Spleen (tissue), 11 donors: Measurements from ENCODE around the gene PLK5. TPM values are rescaled to one million over a fixed set of nuclear protein-coding genes. Genes with fewer than 3 reads are reported as not detected.
"Not testable (repeated sequence)": the region's sequence is repeated elsewhere in the genome, so short reads cannot be mapped to it uniquely, and the experiment has no call there.

ENCODE experiments used
- DNase-seq: peaks from one replicate; pipeline ENCODE4 v3.0.0-alpha.2; 2020
- H3K27ac ChIP-seq, 8 donors: fragments of 200-600 bp; sonication (generic) in 7 of 8; 1 replicate in 4 of 8; 2 replicates in 4 of 8; pipeline versions ENCODE4 v1.5.0 to v1.8.0; 2016 to 2021; ENCODE audit warnings: inconsistent platforms in 4 of 8, mild to moderate bottlenecking in 4 of 8, moderate library complexity in 1 of 8
- H3K27me3 ChIP-seq, 7 donors: fragments of 200-600 bp; sonication (generic) in 6 of 7; replicated peaks in 1 of 7; 1 replicate in 4 of 7; 2 replicates in 3 of 7; pipeline versions ENCODE4 v1.5.0 to v1.8.0; 2016 to 2021; ENCODE audit warnings: inconsistent platforms in 3 of 7, mild to moderate bottlenecking in 1 of 7
- H3K36me3 ChIP-seq, 6 donors: fragments of 200-600 bp; sonication (generic) in 5 of 6; 1 replicate in 4 of 6; 2 replicates in 2 of 6; pipeline versions ENCODE4 v1.5.0 to v1.8.0; 2016 to 2021; ENCODE audit warnings: inconsistent platforms in 2 of 6
- H3K4me1 ChIP-seq, 6 donors: fragments of 200-600 bp; sonication (generic) in 5 of 6; 1 replicate in 3 of 6; 2 replicates in 3 of 6; pipeline versions ENCODE4 v1.5.0 to v1.8.0; 2016 to 2021; ENCODE audit warnings: inconsistent platforms in 3 of 6
- H3K4me3 ChIP-seq, 8 donors: fragments of 200-600 bp; sonication (generic) in 7 of 8; 1 replicate in 4 of 8; 2 replicates in 4 of 8; pipeline versions ENCODE4 v1.5.0 to v1.8.0; 2016 to 2021; ENCODE audit warnings: inconsistent platforms in 4 of 8, mild to moderate bottlenecking in 4 of 8, moderate library complexity in 2 of 8
- H3K9me3 ChIP-seq, 8 donors: fragments of 200-600 bp; sonication (generic) in 7 of 8; 1 replicate in 4 of 8; 2 replicates in 4 of 8; pipeline versions ENCODE4 v1.5.0 to v1.8.0; 2016 to 2021; ENCODE audit warnings: inconsistent platforms in 4 of 8
- CTCF ChIP-seq, 11 experiments: fragments of 200-600 bp in 7 of 11; fragments of 450-650 bp in 4 of 11; sonication (generic) in 4 of 11; IDR thresholded peaks in 8 of 11; conservative IDR thresholded peaks in 3 of 11; 1 replicate in 7 of 11; 2 replicates in 4 of 11; pipeline versions ENCODE4 v1.4.0 to v1.8.0; 2016 to 2021; ENCODE audit warnings: antibody characterized with exemption in 11 of 11, inconsistent platforms in 4 of 11, mild to moderate bottlenecking in 1 of 11
- POLR2A ChIP-seq, 3 donors: fragments of 450-650 bp; IDR thresholded peaks; one replicate each; pipeline ENCODE4 v1.5.1; 2017; ENCODE audit warnings: antibody characterized with exemption in 3 of 3, mild to moderate bottlenecking in 1 of 3
- POLR2AphosphoS5 ChIP-seq, 3 donors: sonication (generic); formaldehyde crosslinking; IDR thresholded peaks; one replicate each; pipeline ENCODE4 v1.5.1; 2017; ENCODE audit warnings: antibody characterized with exemption in 3 of 3
- WGBS, 5 donors: extraction: QIAGEN DNeasy Blood & Tissue Kit in 3 of 5; methylation state at CpG; one replicate each; pipeline versions ENCODE4 v1.1.5 to v1.1.7; 2013 to 2018; 5-methylcytosine and 5-hydroxymethylcytosine counted together
- intact Hi-C: fragments of 100-400 bp; cut with DNase I; formaldehyde crosslinking; loops from one replicate; pipeline ENCODE4 v1.15.0; 2023; ENCODE audit warnings: low total_unique reads
- polyA plus RNA-seq, 3 donors: library from polyadenylated mRNA; stranded (reverse); fragments of 200-250 nt; gene quantifications; one replicate each; pipeline ENCODE4 v1.2.1, GENCODE V29; 2013
- total RNA-seq, 7 donors: library from RNA; depleted of rRNA in 3 of 7; stranded (reverse); fragments of >200 nt in 3 of 7; fragmentation: NEBNext Ultra II Directional in 4 of 7; extraction: Animal tissue kit (Norgen Biotek cat#: 25700) in 4 of 7; gene quantifications; one replicate each; pipeline versions ENCODE4 v1.1.0 to v1.2.1, GENCODE V29; 2016 to 2021
- donor health status: healthy with polysubstance abuse.
- donor health status: DM: no; HTN: no; CAD: no; lungs with moderate emphysema.
- donor health status: DM: no; HTN: no; CAD: no.
- donor health status: Bipolar disorder and iron deficiency.
- donor health status: healthy.
- donor health status: DM: no; HTN: no; CAD: no.
- donor health status: DM: yes; HTN: yes; CAD: no.

PLK5 gene
- total and polyA plus RNA-seq, 10 donors = 0.04 to 0.06 (median 0.06) TPM; not detected in 7

GRCh38 chr19:1495799-1496713, 27.8 kb upstream of the PLK5 start:
- 80 to 87% (median 84%) methylated on average over 34 to 40 of the region's 40 CpGs for WGBS, 5 donors
- Histone ChIP-seq H3K36me3 (no peaks in the 10 kb centered on the region), H3K4me1 (peaks cover 0 to 16% (median 7%) of the 10 kb centered on the region in 6 donors), H3K27ac (no peak overlapping the region), H3K27me3 (peaks cover 0 to 58% (median 16%) of the 10 kb centered on the region in 7 donors), H3K4me3 (no peak overlapping the region), H3K9me3 (no peaks in the 10 kb centered on the region)
- no peak for TF ChIP-seq CTCF (IDR thresholded peaks at IDR 0.05 in 8 of 11, conservative IDR thresholded peaks at IDR 0.05 in 3 of 11)
- TF ChIP-seq POLR2AphosphoS5 (IDR thresholded peaks at IDR 0.05) = no peak
- no peak for TF ChIP-seq POLR2A (IDR thresholded peaks at IDR 0.05)
- no peak for DNase-seq
- intact Hi-C loops = no loop called here

DNA sequence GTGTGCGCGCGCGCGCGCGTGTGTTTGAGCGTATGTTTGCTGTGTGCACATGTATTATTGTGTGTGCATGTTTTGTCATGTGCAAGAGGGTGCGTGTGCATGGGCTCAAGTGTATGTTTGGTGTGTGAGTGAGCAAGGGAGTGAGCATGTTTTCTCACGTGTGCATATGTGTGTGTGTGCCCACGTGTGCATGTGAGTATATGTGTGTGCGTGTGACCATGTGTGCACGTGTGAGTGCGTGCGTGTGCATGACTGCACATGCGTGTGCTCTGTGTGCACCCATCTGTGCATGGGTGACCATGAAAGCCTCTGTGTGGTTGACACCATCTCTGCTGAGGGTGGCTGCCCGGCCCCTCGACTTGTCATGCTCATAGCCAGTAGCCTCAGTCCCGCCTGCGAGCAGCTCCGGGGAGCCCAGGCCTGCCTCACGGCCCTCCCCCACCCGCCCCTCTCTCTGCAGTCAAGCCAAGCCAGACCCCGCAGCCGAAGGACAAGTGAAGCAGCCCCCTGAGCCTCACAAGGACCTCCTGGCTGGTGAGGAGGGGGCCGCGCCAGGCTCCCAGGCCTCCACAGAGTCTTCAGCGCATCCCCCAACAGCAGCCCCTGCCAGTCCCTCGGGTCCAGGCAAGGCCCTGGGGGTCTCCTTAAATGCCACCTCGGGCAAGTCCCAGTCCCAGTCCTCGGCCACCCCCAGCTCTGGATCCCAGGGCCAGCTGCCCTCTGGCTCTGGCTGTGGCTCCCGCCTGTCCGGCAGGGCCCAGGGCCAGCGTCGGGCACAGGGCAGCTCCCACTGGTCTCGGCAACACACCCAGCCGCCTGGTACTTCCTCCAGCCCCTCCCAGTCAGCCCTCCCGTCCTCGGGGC, 26.9 kb upstream of the PLK5 start:
- Histone ChIP-seq H3K36me3 (no peaks in the 10 kb centered on the region), H3K27me3 (peaks cover 0 to 58% (median 16%) of the 10 kb centered on the region in 7 donors), H3K9me3 (no peaks in the 10 kb centered on the region), H3K27ac (no peak overlapping the region), H3K4me1 (peaks cover 0 to 7% (median under 1%) of the 10 kb centered on the region in 6 donors), H3K4me3 (no peak overlapping the region)
- WGBS, 5 donors = 71 to 82% (median 74%) methylated on average over 25 to 39 of the region's 39 CpGs
- intact Hi-C loops = no loop called here
- TF ChIP-seq CTCF (IDR thresholded peaks at IDR 0.05 in 8 of 11, conservative IDR thresholded peaks at IDR 0.05 in 3 of 11) = no peak
- TF ChIP-seq POLR2A (IDR thresholded peaks at IDR 0.05) = no peak
- TF ChIP-seq POLR2AphosphoS5 (IDR thresholded peaks at IDR 0.05) = no peak
- no peak for DNase-seq

- TF ChIP-seq POLR2A (IDR thresholded peaks at IDR 0.05) = no peak
- TF ChIP-seq CTCF (IDR thresholded peaks at IDR 0.05 in 8 of 11, conservative IDR thresholded peaks at IDR 0.05 in 3 of 11) = no peak
- TF ChIP-seq POLR2AphosphoS5 (IDR thresholded peaks at IDR 0.05) = no peak
- no peaks in the 10 kb centered on the region for H3K36me3 ChIP-seq
- H3K9me3 ChIP-seq = no peaks in the 10 kb centered on the region
- H3K4me1 ChIP-seq = no peaks in the 10 kb centered on the region
- intact Hi-C loops = no loop called here
- peaks cover 0 to 58% (median 20%) of the 10 kb centered on the region in 7 donors for H3K27me3 ChIP-seq
- 82 to 87% (median 85%) methylated on average over 21 to 25 of the region's 25 CpGs for WGBS, 5 donors
- H3K4me3 ChIP-seq = no peak overlapping the region
- DNase-seq = no peak
- H3K27ac ChIP-seq = no peak overlapping the region
These were observed 26.2 kb upstream of the PLK5 start for GRCh38 chr19:1497578-1498235.

DNA sequence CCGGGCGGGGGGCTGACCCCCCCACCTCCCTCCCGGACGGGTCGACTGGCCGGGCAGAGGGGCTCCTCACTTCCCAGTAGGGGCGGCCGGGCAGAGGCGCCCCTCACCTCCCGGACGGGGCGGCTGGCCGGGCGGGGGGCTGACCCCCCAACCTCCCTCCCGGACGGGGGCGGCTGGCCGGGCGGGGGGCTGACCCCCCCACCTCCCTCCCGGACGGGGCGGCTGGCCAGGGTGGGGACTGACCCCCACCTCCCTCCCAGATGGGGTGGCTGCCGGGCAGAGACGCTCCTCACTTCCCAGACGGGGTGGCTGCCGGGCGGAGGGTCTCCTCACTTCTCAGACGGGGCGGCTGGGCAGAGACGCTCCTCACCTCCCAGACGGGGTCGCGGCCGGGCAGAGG, 24.6 kb upstream of the PLK5 start:
- WGBS, 5 donors = 84 to 91% (median 90%) methylated on average over 4 to 33 of the region's 34 CpGs; no CpG with 5 or more reads in 1 of the 5 donors

More for the DNA sequence above, 24.6 kb upstream of the PLK5 start:
- Histone ChIP-seq H3K27me3 (peaks cover 0 to 70% (median 35%) of the 10 kb centered on the region in 7 donors), H3K4me1 (peaks cover 5 to 11% (median 8%) of the 10 kb centered on the region in 6 donors)
- H3K36me3 ChIP-seq, DNase-seq, H3K27ac ChIP-seq, H3K4me3 ChIP-seq, H3K9me3 ChIP-seq, intact Hi-C loops: not testable (repeated sequence)
